ENCODE measurements around the gene CPA1. TPM values are rescaled to one million over a fixed set of nuclear protein-coding genes. Genes with fewer than 3 reads are reported as not detected.

CPA1 gene
- total RNA-seq, 1 donor, result 0.86 TPM

DNA sequence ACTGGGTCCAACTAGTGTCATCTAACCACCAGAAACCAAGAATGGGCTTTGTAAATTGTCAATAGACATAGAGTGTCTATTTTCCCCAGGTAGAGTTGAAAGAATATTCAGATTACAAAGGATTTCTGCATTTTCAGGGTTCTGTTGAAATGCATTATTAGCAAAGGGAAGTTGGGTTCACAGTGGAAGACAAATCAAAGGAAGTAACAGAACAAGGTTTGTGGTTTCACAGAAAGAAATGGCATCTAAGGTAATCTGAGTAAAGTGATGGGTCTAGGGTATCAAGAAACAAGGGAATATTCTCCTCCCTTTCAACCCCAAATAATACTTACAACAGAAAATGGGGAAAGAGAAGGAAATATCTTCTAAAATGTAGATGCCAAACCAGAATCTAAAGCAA is 34.7 kb downstream of the CPA1 start:
- no peak for DNase-seq (ENCODE audit: low read depth)
- no peak overlapping the region for H3K4me3 ChIP-seq (ENCODE audit: low read depth, low read length)
- TF ChIP-seq, protein P1, sequence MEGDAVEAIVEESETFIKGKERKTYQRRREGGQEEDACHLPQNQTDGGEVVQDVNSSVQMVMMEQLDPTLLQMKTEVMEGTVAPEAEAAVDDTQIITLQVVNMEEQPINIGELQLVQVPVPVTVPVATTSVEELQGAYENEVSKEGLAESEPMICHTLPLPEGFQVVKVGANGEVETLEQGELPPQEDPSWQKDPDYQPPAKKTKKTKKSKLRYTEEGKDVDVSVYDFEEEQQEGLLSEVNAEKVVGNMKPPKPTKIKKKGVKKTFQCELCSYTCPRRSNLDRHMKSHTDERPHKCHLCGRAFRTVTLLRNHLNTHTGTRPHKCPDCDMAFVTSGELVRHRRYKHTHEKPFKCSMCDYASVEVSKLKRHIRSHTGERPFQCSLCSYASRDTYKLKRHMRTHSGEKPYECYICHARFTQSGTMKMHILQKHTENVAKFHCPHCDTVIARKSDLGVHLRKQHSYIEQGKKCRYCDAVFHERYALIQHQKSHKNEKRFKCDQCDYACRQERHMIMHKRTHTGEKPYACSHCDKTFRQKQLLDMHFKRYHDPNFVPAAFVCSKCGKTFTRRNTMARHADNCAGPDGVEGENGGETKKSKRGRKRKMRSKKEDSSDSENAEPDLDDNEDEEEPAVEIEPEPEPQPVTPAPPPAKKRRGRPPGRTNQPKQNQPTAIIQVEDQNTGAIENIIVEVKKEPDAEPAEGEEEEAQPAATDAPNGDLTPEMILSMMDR (IDR thresholded peaks at IDR 0.05; ENCODE audit: insufficient read depth, low read depth, low read length), result no peak

DNA sequence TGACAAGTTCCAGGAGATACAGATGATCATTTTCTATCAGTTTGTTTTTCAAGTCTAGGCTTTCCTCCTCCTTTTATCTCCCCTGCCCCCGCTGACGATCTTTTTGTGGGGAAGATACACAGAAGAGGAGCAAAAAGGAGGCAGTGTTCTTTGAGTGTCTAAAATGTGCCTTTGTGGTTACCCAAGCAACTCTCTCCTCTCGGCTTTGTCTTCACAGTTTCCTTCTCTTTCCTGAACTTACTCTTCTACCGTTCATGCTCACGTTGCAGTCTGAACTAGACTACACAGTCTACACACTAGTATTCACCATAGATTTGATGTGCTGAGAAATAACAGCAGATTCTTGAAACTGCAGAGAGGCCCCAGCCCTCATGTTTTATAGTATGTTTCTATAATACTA is 36.9 kb downstream of the CPA1 start:
- DNase-seq (ENCODE audit: low read depth), result no peak
- TF ChIP-seq, protein P1 (IDR thresholded peaks at IDR 0.05; ENCODE audit: insufficient read depth, low read depth, low read length), result no peak
- no peak overlapping the region for H3K4me3 ChIP-seq (ENCODE audit: low read depth, low read length)

DNA sequence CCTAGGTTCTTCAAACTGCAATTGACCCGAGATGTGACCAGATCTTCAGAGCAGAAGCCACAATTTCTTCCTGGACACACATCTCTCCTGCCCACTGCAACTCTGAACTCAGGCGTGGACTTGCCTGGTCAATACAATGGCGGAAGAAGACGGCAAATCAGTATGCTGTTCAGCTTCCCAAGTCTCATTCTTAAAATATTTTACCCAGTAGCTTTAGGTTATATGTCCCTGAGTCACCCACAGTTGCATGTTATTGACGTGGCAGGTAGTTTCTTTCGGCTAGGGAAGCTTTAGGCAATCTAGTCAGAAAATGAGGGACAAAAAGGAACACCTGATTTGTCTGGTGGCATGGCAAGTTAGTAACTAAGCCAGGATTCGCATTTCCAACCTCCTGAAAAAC is 38.0 kb downstream of the CPA1 start:
- no peak for DNase-seq (ENCODE audit: low read depth)
- TF ChIP-seq, protein P1 (IDR thresholded peaks at IDR 0.05; ENCODE audit: insufficient read depth, low read depth, low read length), result no peak

DNA sequence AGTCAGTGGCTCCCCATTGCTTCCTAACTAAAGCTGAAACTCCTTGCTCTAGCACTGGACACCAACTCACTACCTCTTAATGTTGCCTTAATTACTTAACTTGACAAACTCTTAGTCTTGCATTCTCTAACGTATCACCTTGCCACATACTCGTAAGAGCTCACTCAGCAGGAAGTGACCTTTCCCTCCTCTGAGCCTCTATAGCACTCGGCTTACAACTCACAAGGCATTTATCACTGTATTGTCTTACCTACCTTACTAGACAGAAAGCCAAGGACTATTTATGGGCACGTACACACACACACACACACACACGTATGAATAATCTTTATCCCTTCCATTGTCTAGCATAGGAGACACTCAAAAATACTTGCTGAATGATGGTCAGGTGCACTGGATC is 39.4 kb downstream of the CPA1 start:
- no peak overlapping the region for H3K4me3 ChIP-seq (ENCODE audit: low read depth, low read length)
- TF ChIP-seq, protein P1 (IDR thresholded peaks at IDR 0.05; ENCODE audit: insufficient read depth, low read depth, low read length), result no peak
- no peak for DNase-seq (ENCODE audit: low read depth)

More for the DNA sequence above, 38.0 kb downstream of the CPA1 start:
- no peak overlapping the region for H3K4me3 ChIP-seq (ENCODE audit: low read depth, low read length)

DNA sequence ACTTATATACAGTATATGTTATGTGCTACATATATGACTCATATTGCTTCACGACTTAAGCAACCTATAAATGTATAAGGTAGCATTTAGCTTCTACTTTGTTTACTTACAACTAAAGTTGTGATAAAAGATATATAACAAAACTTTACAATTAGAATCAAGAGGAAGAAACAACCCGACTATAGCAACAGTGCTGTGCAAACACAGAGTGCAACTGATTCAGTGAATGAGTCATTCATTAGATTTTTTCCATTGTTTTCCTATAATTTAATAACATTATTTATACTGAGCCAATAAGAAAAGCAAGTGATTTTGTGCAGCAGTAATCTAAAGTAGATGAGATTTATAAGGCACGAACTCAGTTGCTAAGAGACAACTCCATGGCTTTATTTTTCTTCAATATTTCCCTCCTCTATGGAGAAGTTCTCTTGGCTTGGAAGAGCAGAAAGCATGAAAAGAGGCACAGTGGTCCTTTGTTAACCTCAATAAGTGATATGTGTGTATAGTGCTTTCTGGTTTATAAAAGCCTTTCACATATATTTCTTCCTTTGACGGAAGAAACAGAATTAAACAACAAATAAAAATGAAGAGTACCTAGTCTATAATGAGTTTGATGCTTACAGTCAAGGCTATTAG is 40.8 kb downstream of the CPA1 start:
- TF ChIP-seq, protein P1 (IDR thresholded peaks at IDR 0.05; ENCODE audit: insufficient read depth, low read depth, low read length), result no peak
- no peak overlapping the region for H3K4me3 ChIP-seq (ENCODE audit: low read depth, low read length)
- DNase-seq (ENCODE audit: low read depth), result no peak

DNA sequence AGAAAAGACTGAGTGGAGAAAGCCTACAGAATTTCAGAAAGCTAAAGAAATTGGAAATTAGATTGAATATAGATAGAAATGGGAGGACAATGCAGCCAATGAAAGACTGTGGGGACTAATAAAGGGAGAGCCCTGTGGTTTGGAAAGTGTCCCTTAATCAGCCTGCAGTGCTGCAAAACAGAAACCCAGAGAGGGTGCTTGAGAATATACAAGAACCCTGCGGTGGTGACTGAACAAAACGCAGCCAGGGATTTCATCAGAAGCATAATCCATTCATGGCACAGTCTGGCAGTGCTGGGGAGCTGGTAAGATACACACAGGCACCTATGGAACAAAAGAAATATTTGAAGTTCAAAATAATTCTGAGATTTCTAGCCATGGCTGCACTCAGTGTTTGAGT is 41.4 kb downstream of the CPA1 start:
- peak; percentile 79 for DNase-seq (ENCODE audit: low read depth)
- no peak overlapping the region for H3K4me3 ChIP-seq (ENCODE audit: low read depth, low read length)
- TF ChIP-seq, protein P1 (IDR thresholded peaks at IDR 0.05; ENCODE audit: insufficient read depth, low read depth, low read length), result no peak

DNA sequence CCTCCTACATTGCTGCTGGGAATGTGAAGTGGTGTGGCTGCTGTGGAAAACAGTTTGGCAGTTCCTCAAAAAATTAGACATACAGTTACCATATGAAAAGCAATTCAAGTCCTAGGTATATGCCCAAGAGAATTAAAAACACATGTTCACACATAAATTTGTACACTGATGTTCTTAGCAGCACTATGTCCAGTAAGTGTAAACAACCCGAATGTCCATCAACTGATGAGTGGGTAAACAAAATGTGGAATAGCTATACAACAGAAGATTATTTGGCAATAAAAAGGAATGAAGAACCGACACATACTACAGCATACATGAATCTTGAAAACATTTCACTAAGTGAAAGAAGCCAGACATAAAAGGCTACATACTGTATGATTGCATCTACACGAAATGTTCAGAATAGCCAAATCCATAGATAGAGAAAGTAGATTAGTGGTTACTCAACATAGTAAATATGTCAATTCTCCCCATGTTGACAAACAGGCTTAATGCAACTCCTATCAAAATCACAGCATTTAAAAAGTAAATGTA is 43.3 kb downstream of the CPA1 start:
- TF ChIP-seq, protein P1 (IDR thresholded peaks at IDR 0.05; ENCODE audit: insufficient read depth, low read depth, low read length), result no peak

More for the DNA sequence above, 43.3 kb downstream of the CPA1 start:
- no peak overlapping the region for H3K4me3 ChIP-seq (ENCODE audit: low read depth, low read length)
- peak; percentile 42 for DNase-seq (ENCODE audit: low read depth)

Measured in fibroblast of villous mesenchyme (primary cell).